ENCODE measurements around the gene THEM5.

The THEM5 gene

GRCh38 chr1:151825204-151825603 lies 28.3 kb downstream of the THEM5 start:
- Histone ChIP-seq H3K9me3 (ENCODE audit: control insufficient read depth, low read length) (no peaks in the 10 kb centered on the region), H3K36me3 (ENCODE audit: control insufficient read depth, insufficient read depth, low read length) (no peaks in the 10 kb centered on the region), H3K4me2 (ENCODE audit: low read length) (no peak overlapping the region), H3K27ac (no peak overlapping the region), H3K4me3 (ENCODE audit: low read depth, low read length) (no peak overlapping the region), H3K79me2 (no peaks in the 10 kb centered on the region), H3K9ac (no peak overlapping the region), H3K4me1 (peaks cover 23% of the 10 kb centered on the region), H2AFZ (no peak overlapping the region), H3K27me3 (ENCODE audit: control insufficient read depth, insufficient read depth, low read length) (no peaks in the 10 kb centered on the region)
- TF ChIP-seq CTCF (IDR thresholded peaks at IDR 0.05): no peak

GRCh38 chr1:151823175-151823574 lies 30.3 kb downstream of the THEM5 start:
- Histone ChIP-seq H3K36me3 (ENCODE audit: control insufficient read depth, insufficient read depth, low read length) (no peaks in the 10 kb centered on the region), H3K4me3 (ENCODE audit: low read depth, low read length) (no peak overlapping the region), H3K9me3 (ENCODE audit: control insufficient read depth, low read length) (no peaks in the 10 kb centered on the region), H3K27me3 (ENCODE audit: control insufficient read depth, insufficient read depth, low read length) (no peaks in the 10 kb centered on the region), H2AFZ (no peak overlapping the region), H3K9ac (no peak overlapping the region), H3K79me2 (peaks cover 2% of the 10 kb centered on the region), H3K27ac (no peak overlapping the region), H3K4me1 (peaks cover 7% of the 10 kb centered on the region), H3K4me2 (ENCODE audit: low read length) (no peak overlapping the region)
- TF ChIP-seq CTCF (IDR thresholded peaks at IDR 0.05): no peak

GRCh38 chr1:151822404-151822803 lies 31.1 kb downstream of the THEM5 start:
- H3K4me1 ChIP-seq: peaks cover 3% of the 10 kb centered on the region
- no peak for TF ChIP-seq CTCF (IDR thresholded peaks at IDR 0.05)
- no peaks in the 10 kb centered on the region for H3K9me3 ChIP-seq (ENCODE audit: control insufficient read depth, low read length)
- no peak overlapping the region for H3K27ac ChIP-seq
- peaks cover 2% of the 10 kb centered on the region for H3K79me2 ChIP-seq
- no peaks in the 10 kb centered on the region for H3K27me3 ChIP-seq (ENCODE audit: control insufficient read depth, insufficient read depth, low read length)
- H2AFZ ChIP-seq: no peak overlapping the region
- no peak overlapping the region for H3K4me3 ChIP-seq (ENCODE audit: low read depth, low read length)
- H3K4me2 ChIP-seq (ENCODE audit: low read length): no peak overlapping the region
- no peak overlapping the region for H3K9ac ChIP-seq
- no peaks in the 10 kb centered on the region for H3K36me3 ChIP-seq (ENCODE audit: control insufficient read depth, insufficient read depth, low read length)

- Histone ChIP-seq H2AFZ (no peak overlapping the region), H3K36me3 (ENCODE audit: control insufficient read depth, insufficient read depth, low read length) (no peaks in the 10 kb centered on the region), H3K4me3 (ENCODE audit: low read depth, low read length) (no peak overlapping the region), H3K27me3 (ENCODE audit: control insufficient read depth, insufficient read depth, low read length) (no peaks in the 10 kb centered on the region), H3K27ac (no peak overlapping the region), H3K4me2 (ENCODE audit: low read length) (no peak overlapping the region), H3K9me3 (ENCODE audit: control insufficient read depth, low read length) (no peaks in the 10 kb centered on the region), H3K9ac (no peak overlapping the region), H3K4me1 (peaks cover 1% of the 10 kb centered on the region), H3K79me2 (peaks cover 2% of the 10 kb centered on the region)
- no peak for TF ChIP-seq CTCF (IDR thresholded peaks at IDR 0.05)
These were observed 32.6 kb downstream of the THEM5 start for GRCh38 chr1:151820940-151821339.

- Histone ChIP-seq H3K4me1 (no peaks in the 10 kb centered on the region), H3K27me3 (ENCODE audit: control insufficient read depth, insufficient read depth, low read length) (no peaks in the 10 kb centered on the region), H2AFZ (no peak overlapping the region), H3K4me2 (ENCODE audit: low read length) (no peak overlapping the region), H3K79me2 (peaks cover 2% of the 10 kb centered on the region), H3K36me3 (ENCODE audit: control insufficient read depth, insufficient read depth, low read length) (no peaks in the 10 kb centered on the region), H3K4me3 (ENCODE audit: low read depth, low read length) (no peak overlapping the region), H3K9ac (no peak overlapping the region), H3K27ac (no peak overlapping the region), H3K9me3 (ENCODE audit: control insufficient read depth, low read length) (no peaks in the 10 kb centered on the region)
- TF ChIP-seq CTCF (IDR thresholded peaks at IDR 0.05): no peak
These were observed 33.4 kb downstream of the THEM5 start for GRCh38 chr1:151819976-151820623.
